Measurements from ENCODE around the gene NIM1K.
A peak's percentile ranks its signal among the peaks of the same experiment; 100 is the strongest.

Gene NIM1K

GRCh38 chr5:43209060-43209459 is 17.0 kb downstream of the NIM1K start:
- no peak overlapping the region for H3K4me3 ChIP-seq (ENCODE audit: low read depth, low read length)
- TF ChIP-seq CTCF (IDR thresholded peaks at IDR 0.05): no peak
- no peaks in the 10 kb centered on the region for H3K36me3 ChIP-seq (ENCODE audit: control insufficient read depth, insufficient read depth, low read length)
- H3K9me3 ChIP-seq (ENCODE audit: control insufficient read depth, low read length): no peaks in the 10 kb centered on the region
- no peak overlapping the region for H3K9ac ChIP-seq
- H2AFZ ChIP-seq: peak overlapping the region; percentile 22
- peak overlapping the region; percentile 5 for H3K27ac ChIP-seq
- peak overlapping the region; percentile 51 for H3K4me2 ChIP-seq (ENCODE audit: low read length)
- no peaks in the 10 kb centered on the region for H3K27me3 ChIP-seq (ENCODE audit: control insufficient read depth, insufficient read depth, low read length)
- H3K79me2 ChIP-seq: no peaks in the 10 kb centered on the region
- H3K4me1 ChIP-seq: peaks cover 7% of the 10 kb centered on the region

- no peak overlapping the region for H3K27ac ChIP-seq
- no peaks in the 10 kb centered on the region for H3K36me3 ChIP-seq (ENCODE audit: control insufficient read depth, insufficient read depth, low read length)
- TF ChIP-seq CTCF (IDR thresholded peaks at IDR 0.05): no peak
- H3K4me2 ChIP-seq (ENCODE audit: low read length): no peak overlapping the region
- peaks cover 7% of the 10 kb centered on the region for H3K4me1 ChIP-seq
- no peak overlapping the region for H3K9ac ChIP-seq
- H3K4me3 ChIP-seq (ENCODE audit: low read depth, low read length): no peak overlapping the region
- H3K79me2 ChIP-seq: no peaks in the 10 kb centered on the region
- H2AFZ ChIP-seq: no peak overlapping the region
- no peaks in the 10 kb centered on the region for H3K27me3 ChIP-seq (ENCODE audit: control insufficient read depth, insufficient read depth, low read length)
- no peaks in the 10 kb centered on the region for H3K9me3 ChIP-seq (ENCODE audit: control insufficient read depth, low read length)
Observed at GRCh38 chr5:43209833-43210232, 17.8 kb downstream of the NIM1K start.

- Histone ChIP-seq H3K9me3 (ENCODE audit: control insufficient read depth, low read length) (no peaks in the 10 kb centered on the region), H3K4me3 (ENCODE audit: low read depth, low read length) (no peak overlapping the region), H3K27me3 (ENCODE audit: control insufficient read depth, insufficient read depth, low read length) (no peaks in the 10 kb centered on the region), H2AFZ (no peak overlapping the region), H3K27ac (no peak overlapping the region), H3K4me2 (ENCODE audit: low read length) (no peak overlapping the region), H3K36me3 (ENCODE audit: control insufficient read depth, insufficient read depth, low read length) (no peaks in the 10 kb centered on the region), H3K79me2 (no peaks in the 10 kb centered on the region), H3K4me1 (peaks cover 7% of the 10 kb centered on the region), H3K9ac (no peak overlapping the region)
- no peak for TF ChIP-seq CTCF (IDR thresholded peaks at IDR 0.05)
Observed at GRCh38 chr5:43210570-43210969, 18.5 kb downstream of the NIM1K start.

- no peak overlapping the region for H3K4me3 ChIP-seq (ENCODE audit: low read depth, low read length)
- no peaks in the 10 kb centered on the region for H3K9me3 ChIP-seq (ENCODE audit: control insufficient read depth, low read length)
- H3K27ac ChIP-seq: no peak overlapping the region
- TF ChIP-seq CTCF (IDR thresholded peaks at IDR 0.05): no peak
- H2AFZ ChIP-seq: no peak overlapping the region
- no peaks in the 10 kb centered on the region for H3K27me3 ChIP-seq (ENCODE audit: control insufficient read depth, insufficient read depth, low read length)
- no peaks in the 10 kb centered on the region for H3K79me2 ChIP-seq
- H3K4me1 ChIP-seq: peaks cover 4% of the 10 kb centered on the region
- no peak overlapping the region for H3K4me2 ChIP-seq (ENCODE audit: low read length)
- no peaks in the 10 kb centered on the region for H3K36me3 ChIP-seq (ENCODE audit: control insufficient read depth, insufficient read depth, low read length)
- H3K9ac ChIP-seq: no peak overlapping the region
Observed at GRCh38 chr5:43213951-43214350, 21.9 kb downstream of the NIM1K start.

- no peaks in the 10 kb centered on the region for H3K36me3 ChIP-seq (ENCODE audit: control insufficient read depth, insufficient read depth, low read length)
- H3K9ac ChIP-seq: no peak overlapping the region
- no peak for TF ChIP-seq CTCF (IDR thresholded peaks at IDR 0.05)
- peaks cover 4% of the 10 kb centered on the region for H3K4me1 ChIP-seq
- H3K9me3 ChIP-seq (ENCODE audit: control insufficient read depth, low read length): no peaks in the 10 kb centered on the region
- no peak overlapping the region for H3K4me2 ChIP-seq (ENCODE audit: low read length)
- no peak overlapping the region for H2AFZ ChIP-seq
- no peaks in the 10 kb centered on the region for H3K79me2 ChIP-seq
- no peaks in the 10 kb centered on the region for H3K27me3 ChIP-seq (ENCODE audit: control insufficient read depth, insufficient read depth, low read length)
- no peak overlapping the region for H3K27ac ChIP-seq
- H3K4me3 ChIP-seq (ENCODE audit: low read depth, low read length): no peak overlapping the region
Observed at GRCh38 chr5:43215073-43215631, 23.1 kb downstream of the NIM1K start.
